Brain microvascular endothelial cell (primary cell): ENCODE data around the gene LSM14A.
"Not testable (repeated sequence)": the region's sequence is repeated elsewhere in the genome, so short reads cannot be mapped to it uniquely, and the experiment has no call there.

Experiments
- DNase-seq: peaks from one replicate; pipeline ENCODE4 v3.0.0-alpha.2; 2020
- H3K27ac ChIP-seq: fragments of 250-450 bp; sonication (Bioruptor Pico); 2 replicates; pipeline ENCODE4 v1.5.1; 2020; ENCODE audit warnings: mild to moderate bottlenecking, moderate library complexity
- H3K27me3 ChIP-seq: fragments of 250-450 bp; sonication (Bioruptor Pico); replicated peaks from 2 replicates; pipeline ENCODE4 v1.5.1; 2020; ENCODE audit warnings: mild to moderate bottlenecking
- H3K36me3 ChIP-seq: fragments of 250-450 bp; sonication (Bioruptor Pico); replicated peaks from 2 replicates; pipeline ENCODE4 v1.5.1; 2020; ENCODE audit warnings: mild to moderate bottlenecking
- H3K4me3 ChIP-seq: 2 replicates; pipeline ENCODE4 v1.5.1; 2011; ENCODE audit warnings: low read depth, mild to moderate bottlenecking, control low read depth, low read length, moderate library complexity
- in situ Hi-C: cut with HindIII; loops from 2 replicates; pipeline ENCODE4 v1.10.0; 2017; ENCODE audit warnings: low sequenced_read_pairs, low pct_ligation_motif_present
- TF ChIP-seq, protein P1 (sequence below): IDR thresholded peaks from 2 replicates; pipeline ENCODE4 v1.5.1; 2011; ENCODE audit warnings: low read depth, mild to moderate bottlenecking, moderate library complexity, low read length, control low read depth, inconsistent platforms; ENCODE audit errors: missing control alignments

Gene LSM14A

DNA sequence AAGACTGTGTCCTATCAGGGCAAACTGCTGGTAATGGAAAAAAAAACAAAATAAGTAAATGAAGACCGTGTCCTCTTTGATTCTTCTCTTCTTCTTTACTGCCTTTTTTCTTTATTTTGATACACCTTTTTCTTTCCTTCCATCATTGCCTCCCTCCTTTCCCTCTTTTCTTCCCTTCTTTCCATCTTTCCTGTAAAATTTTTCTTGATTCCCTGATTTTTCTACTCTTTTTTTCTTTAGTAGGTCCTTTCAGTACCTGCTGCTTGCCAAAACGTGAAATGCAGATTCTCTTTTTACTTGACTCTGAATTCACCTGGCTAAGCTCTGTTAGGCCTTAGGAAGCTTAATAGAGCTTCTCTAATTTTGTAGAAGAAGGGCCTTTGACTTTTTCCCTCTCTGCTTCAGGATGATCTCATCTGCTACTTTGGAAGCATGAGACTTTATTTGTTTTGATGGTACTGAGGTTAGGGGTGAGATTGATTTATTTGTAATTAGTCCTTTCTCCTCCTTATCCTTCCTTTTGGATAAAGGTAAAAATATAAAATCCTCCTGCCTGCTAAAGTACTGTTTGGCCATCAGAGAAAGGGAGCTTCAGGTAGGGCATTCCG, 19.2 kb downstream of the LSM14A start:
- Histone ChIP-seq H3K4me3 (no peak overlapping the region), H3K36me3 (peaks cover 17% of the 10 kb centered on the region), H3K27ac (no peak overlapping the region), H3K27me3 (no peaks in the 10 kb centered on the region)
- DNase-seq, result no peak
- TF ChIP-seq, protein P1, sequence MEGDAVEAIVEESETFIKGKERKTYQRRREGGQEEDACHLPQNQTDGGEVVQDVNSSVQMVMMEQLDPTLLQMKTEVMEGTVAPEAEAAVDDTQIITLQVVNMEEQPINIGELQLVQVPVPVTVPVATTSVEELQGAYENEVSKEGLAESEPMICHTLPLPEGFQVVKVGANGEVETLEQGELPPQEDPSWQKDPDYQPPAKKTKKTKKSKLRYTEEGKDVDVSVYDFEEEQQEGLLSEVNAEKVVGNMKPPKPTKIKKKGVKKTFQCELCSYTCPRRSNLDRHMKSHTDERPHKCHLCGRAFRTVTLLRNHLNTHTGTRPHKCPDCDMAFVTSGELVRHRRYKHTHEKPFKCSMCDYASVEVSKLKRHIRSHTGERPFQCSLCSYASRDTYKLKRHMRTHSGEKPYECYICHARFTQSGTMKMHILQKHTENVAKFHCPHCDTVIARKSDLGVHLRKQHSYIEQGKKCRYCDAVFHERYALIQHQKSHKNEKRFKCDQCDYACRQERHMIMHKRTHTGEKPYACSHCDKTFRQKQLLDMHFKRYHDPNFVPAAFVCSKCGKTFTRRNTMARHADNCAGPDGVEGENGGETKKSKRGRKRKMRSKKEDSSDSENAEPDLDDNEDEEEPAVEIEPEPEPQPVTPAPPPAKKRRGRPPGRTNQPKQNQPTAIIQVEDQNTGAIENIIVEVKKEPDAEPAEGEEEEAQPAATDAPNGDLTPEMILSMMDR, result no peak
- in situ Hi-C loops, result no loop called here

DNA sequence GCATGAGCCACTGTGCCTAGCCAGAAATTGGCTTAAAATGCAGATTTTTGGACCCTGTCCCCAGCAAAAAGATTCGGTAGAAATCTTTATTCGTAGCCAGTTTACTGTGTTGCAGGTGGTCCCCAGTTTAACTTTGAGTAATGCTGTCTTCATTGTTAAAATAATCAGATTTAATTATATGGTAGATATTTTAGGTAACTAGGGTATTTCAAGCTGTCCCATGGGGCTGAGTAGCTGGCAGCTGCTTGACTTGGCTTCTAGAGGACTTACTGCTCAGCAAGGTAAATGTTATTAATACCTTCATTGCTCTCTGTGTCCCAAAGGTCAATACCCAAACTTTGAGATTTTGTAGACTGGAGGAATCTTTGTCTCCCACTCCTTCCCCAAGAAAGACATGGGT, 21.1 kb downstream of the LSM14A start:
- H3K4me3 ChIP-seq, result no peak overlapping the region
- H3K27me3 ChIP-seq, result no peaks in the 10 kb centered on the region
- H3K36me3 ChIP-seq, result peaks cover 31% of the 10 kb centered on the region
- no peak overlapping the region for H3K27ac ChIP-seq
- TF ChIP-seq, protein P1, result no peak
- in situ Hi-C loops, result no loop called here
- DNase-seq, result no peak

DNA sequence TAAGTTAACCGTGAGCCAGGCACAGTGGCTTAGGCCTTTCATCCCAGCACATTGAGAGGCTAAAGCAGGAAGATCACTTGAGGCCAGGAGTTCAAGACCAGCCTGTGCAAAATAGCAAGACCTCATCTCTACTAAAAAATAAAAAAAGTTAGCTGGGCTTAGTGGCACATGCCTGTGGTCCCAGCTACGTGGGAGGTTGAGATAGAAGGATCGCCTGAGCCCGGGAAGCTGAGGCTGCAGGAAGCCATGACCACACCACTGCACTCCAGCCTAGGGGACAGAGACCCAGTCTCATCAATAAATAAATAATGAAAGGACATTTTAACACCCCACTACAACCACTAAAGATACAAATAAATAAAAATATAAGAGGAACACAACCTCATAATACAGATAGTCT, 21.6 kb downstream of the LSM14A start:
- Histone ChIP-seq H3K27me3 (no peaks in the 10 kb centered on the region), H3K36me3 (peaks cover 35% of the 10 kb centered on the region), H3K27ac (no peak overlapping the region), H3K4me3 (no peak overlapping the region)
- TF ChIP-seq, protein P1, result no peak
- DNase-seq, result no peak
- in situ Hi-C loops, result no loop called here

DNA sequence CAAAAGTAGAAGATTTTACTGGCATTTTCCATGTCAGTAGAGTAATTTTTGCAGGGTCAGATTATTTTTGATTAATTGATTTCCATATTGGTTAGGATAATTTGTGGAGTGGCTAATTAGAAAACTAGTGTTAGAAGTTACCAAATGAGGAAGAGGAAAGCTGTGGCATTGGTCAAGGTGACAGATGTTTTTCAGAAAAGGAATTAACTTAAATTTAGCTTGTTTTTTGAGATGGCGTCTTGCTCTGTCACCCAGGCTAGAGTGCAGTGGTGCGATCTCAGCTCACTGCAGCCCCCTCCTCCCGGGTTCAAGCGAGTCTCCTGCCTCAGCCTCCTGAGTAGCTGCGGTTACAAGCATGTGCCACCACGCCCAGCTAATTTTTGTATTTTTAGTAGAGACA, 28.8 kb downstream of the LSM14A start:
- Histone ChIP-seq H3K27me3 (no peaks in the 10 kb centered on the region), H3K4me3 (no peak overlapping the region), H3K27ac (no peak overlapping the region), H3K36me3 (peaks cover 26% of the 10 kb centered on the region)
- in situ Hi-C loops, result no loop called here
- TF ChIP-seq, protein P1, result no peak
- no peak for DNase-seq

DNA sequence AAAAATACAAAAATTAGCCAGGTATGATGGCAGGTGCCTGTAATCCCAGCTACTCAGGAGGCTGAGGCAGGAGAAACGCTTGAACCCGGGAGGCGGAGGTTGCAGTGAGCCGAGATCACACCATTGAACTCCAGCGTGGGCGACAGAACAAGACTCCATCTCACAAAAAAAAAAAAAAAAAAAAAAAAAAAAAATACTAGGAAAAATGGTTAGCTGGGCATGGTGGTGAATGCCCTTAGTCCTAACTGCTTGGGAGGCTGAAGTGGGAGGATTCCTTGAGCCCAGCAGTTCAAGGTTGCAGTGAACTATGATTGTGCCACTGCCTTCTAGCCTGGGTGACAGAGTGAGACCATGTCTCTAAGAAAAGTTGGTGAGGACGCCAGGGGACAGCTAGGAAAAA, 33.0 kb downstream of the LSM14A start:
- H3K27ac ChIP-seq, H3K4me3 ChIP-seq, H3K36me3 ChIP-seq, DNase-seq, in situ Hi-C loops, H3K27me3 ChIP-seq: not testable (repeated sequence)

DNA sequence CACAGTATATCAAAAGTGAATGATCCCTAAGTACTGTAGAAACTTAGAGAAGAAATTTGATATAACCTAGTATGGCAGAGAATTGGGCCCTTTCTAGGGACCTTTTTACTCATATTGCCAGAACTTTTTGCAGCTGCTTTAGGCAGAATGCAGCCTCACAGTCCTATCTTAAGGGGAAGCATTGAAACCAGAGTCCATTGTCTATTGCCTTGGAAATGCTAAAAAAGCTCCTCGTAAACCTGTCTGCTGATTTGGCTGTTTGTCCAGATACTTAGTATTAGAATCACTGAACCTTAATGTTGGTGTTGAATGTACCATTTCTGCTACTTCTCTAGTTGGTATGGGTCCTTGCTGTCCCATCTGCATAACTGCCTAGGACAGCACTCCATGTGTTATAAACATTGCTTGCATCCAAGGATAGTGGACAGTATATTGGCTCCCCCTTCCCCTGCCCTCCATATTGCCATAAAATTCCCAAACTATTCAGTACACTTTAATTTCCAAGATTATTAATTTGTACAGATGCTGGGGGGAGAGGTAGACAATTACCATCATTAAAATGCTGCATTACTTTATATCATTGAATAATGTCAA, 36.1 kb downstream of the LSM14A start:
- H3K27ac ChIP-seq, result no peak overlapping the region
- TF ChIP-seq, protein P1, result no peak
- H3K36me3 ChIP-seq, result peaks cover 11% of the 10 kb centered on the region
- no peak for DNase-seq
- in situ Hi-C loops, result no loop called here
- H3K4me3 ChIP-seq, result no peak overlapping the region
- no peaks in the 10 kb centered on the region for H3K27me3 ChIP-seq
